Measurements from ENCODE around the gene PNMA8A. TPM values are rescaled to one million over a fixed set of nuclear protein-coding genes. Genes with fewer than 3 reads are reported as not detected.
A peak's percentile ranks its signal among the peaks of the same experiment; 100 is the strongest.

Gene PNMA8A
- total RNA-seq, 1 donor from 2014 or later: 8.4 TPM

- H3K27me3 ChIP-seq (ENCODE audit: low read depth): peaks cover 36% of the 10 kb centered on the region
- intact Hi-C loops (cut with micrococcal nuclease): no loop called here
- no peak overlapping the region for H3K27ac ChIP-seq (replicated peaks)
- TF ChIP-seq CTCF (IDR thresholded peaks at IDR 0.05; ENCODE audit: borderline replicate concordance): no peak
- no peak for DNase-seq
- H3K4me1 ChIP-seq: peaks cover 14% of the 10 kb centered on the region
- H3K4me3 ChIP-seq: no peak overlapping the region
- no peaks in the 10 kb centered on the region for H3K36me3 ChIP-seq
- no peaks in the 10 kb centered on the region for H3K9me3 ChIP-seq (replicated peaks)
These were observed 1.2 kb upstream of the PNMA8A start for GRCh38 chr19:46472592-46472991.

- no peak for DNase-seq
- peaks cover 36% of the 10 kb centered on the region for H3K27me3 ChIP-seq (ENCODE audit: low read depth)
- intact Hi-C loops (cut with micrococcal nuclease): no loop called here
- H3K27ac ChIP-seq (replicated peaks): peak overlapping the region; percentile 78
- no peaks in the 10 kb centered on the region for H3K9me3 ChIP-seq (replicated peaks)
- TF ChIP-seq CTCF (IDR thresholded peaks at IDR 0.05; ENCODE audit: borderline replicate concordance): no peak
- H3K4me1 ChIP-seq: peaks cover 14% of the 10 kb centered on the region
- no peaks in the 10 kb centered on the region for H3K36me3 ChIP-seq
- peak overlapping the region; percentile 69 for H3K4me3 ChIP-seq
These were observed 614 bp upstream of the PNMA8A start for GRCh38 chr19:46471811-46472543.

GRCh38 chr19:46470376-46470775 lies 987 bp downstream of the PNMA8A start:
- Histone ChIP-seq H3K9me3 (replicated peaks) (no peaks in the 10 kb centered on the region), H3K27me3 (ENCODE audit: low read depth) (peaks cover 36% of the 10 kb centered on the region), H3K4me3 (peak overlapping the region; percentile 69), H3K27ac (replicated peaks) (peak overlapping the region; percentile 78), H3K36me3 (no peaks in the 10 kb centered on the region), H3K4me1 (peaks cover 14% of the 10 kb centered on the region)
- no peak for TF ChIP-seq CTCF (IDR thresholded peaks at IDR 0.05; ENCODE audit: borderline replicate concordance)
- no peak for DNase-seq
- intact Hi-C loops (cut with micrococcal nuclease): no loop called here

- DNase-seq: no peak
- Histone ChIP-seq H3K27me3 (ENCODE audit: low read depth) (peaks cover 29% of the 10 kb centered on the region), H3K27ac (replicated peaks) (peak overlapping the region; percentile 78), H3K4me1 (peaks cover 14% of the 10 kb centered on the region), H3K36me3 (no peaks in the 10 kb centered on the region), H3K9me3 (replicated peaks) (no peaks in the 10 kb centered on the region), H3K4me3 (no peak overlapping the region)
- no peak for TF ChIP-seq CTCF (IDR thresholded peaks at IDR 0.05; ENCODE audit: borderline replicate concordance)
- intact Hi-C loops (cut with micrococcal nuclease): no loop called here
These were observed 1.7 kb downstream of the PNMA8A start for GRCh38 chr19:46469541-46470185.

- H3K9me3 ChIP-seq (replicated peaks): no peaks in the 10 kb centered on the region
- H3K4me1 ChIP-seq: peaks cover 10% of the 10 kb centered on the region
- peak overlapping the region; percentile 27 for H3K27ac ChIP-seq (replicated peaks)
- H3K27me3 ChIP-seq (ENCODE audit: low read depth): peaks cover 22% of the 10 kb centered on the region
- H3K4me3 ChIP-seq: no peak overlapping the region
- intact Hi-C loops (cut with micrococcal nuclease): no loop called here
- TF ChIP-seq CTCF (IDR thresholded peaks at IDR 0.05; ENCODE audit: borderline replicate concordance): no peak
- H3K36me3 ChIP-seq: no peaks in the 10 kb centered on the region
- peak; percentile 56 for DNase-seq
These were observed 4.7 kb downstream of the PNMA8A start for GRCh38 chr19:46466536-46467196.
